Stimulated activated CD4-positive, alpha-beta T cell treated with anti-CD3 and anti-CD28 coated beads, Interleukin-12 subunit alpha, Interleukin-12 subunit beta, amount 100 ng/mL, for 24 hours (primary cell): ENCODE data around the gene CLDN15.

ENCODE experiments used
- DNase-seq, 2 experiments: peaks; one replicate each; pipeline ENCODE4 v3.0.0-alpha.2; 2020; ENCODE audit warnings: low read depth in 2 of 2

The CLDN15 gene

GRCh38 chr7:101244375-101245146, 7.0 kb upstream of the CLDN15 start, which contains the start of gene FIS1:
FIS1 (minus strand) TSS chr7:101245081; CDS start chr7:101245004, 77 bp downstream.
- DNase-seq, result peak; percentile 90 to 92

GRCh38 chr7:101243646-101244374, 6.2 kb upstream of the CLDN15 start:
- DNase-seq, result no peak

DNA sequence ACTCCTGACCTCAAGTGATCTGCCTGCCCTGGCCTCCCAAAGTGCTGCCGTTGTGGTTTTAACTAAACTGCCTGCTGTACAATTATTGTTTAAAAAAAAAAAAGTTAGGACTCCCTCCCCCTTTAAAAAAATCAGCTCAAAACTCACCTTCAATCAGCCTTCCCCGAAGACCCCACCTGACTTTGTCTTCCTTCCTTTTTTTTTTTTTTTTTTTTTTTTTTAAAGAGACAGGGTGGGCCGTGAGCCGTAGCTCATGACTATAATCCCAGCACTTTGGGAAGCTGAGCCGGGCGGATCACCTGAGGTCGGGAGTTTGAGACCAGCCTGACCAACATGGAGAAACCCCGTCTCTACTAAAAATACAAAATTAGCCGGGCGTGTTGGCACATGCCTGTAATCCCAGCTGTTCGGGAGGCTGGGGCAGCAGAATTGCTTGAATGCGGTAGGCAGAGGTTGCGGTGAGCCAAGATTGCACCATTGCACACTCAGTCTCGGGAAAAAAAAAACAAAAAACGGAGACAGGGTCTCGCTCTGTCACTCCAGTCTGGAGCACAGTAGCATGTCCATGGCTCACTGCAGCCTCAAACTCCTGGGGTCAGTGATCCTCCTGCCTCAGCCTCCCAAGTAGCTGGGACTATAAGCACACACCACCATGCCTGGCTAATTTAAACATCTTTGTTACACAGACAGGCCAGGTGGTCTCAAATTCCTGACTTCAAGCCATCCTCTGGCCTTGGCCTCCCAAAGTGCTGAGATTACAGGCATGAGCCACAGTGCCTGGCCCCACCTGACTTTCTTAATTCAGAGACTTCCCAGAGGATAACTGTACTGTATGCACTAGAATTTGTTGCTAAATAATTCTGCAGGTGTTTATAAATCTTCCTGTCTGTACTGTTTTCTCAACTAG, 4.1 kb upstream of the CLDN15 start:
- no peak for DNase-seq

GRCh38 chr7:101241015-101241363, 3.4 kb upstream of the CLDN15 start:
- no peak for DNase-seq

GRCh38 chr7:101240226-101241014, 2.8 kb upstream of the CLDN15 start:
- no peak for DNase-seq

DNA sequence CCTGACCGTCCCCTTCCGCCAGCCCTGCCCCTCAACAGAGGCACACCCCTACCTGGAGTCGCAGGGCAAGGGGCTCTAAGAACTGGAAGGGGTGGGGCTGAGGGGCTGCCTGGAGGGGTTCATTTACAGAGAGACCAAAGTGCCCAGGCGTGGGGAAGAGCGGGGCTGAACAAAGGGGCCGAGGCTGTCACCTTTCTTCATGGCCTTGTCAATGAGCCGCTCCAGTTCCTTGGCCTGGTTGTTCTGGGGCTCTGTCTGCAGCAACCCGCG, 2.3 kb upstream of the CLDN15 start:
- DNase-seq, result no peak

DNA sequence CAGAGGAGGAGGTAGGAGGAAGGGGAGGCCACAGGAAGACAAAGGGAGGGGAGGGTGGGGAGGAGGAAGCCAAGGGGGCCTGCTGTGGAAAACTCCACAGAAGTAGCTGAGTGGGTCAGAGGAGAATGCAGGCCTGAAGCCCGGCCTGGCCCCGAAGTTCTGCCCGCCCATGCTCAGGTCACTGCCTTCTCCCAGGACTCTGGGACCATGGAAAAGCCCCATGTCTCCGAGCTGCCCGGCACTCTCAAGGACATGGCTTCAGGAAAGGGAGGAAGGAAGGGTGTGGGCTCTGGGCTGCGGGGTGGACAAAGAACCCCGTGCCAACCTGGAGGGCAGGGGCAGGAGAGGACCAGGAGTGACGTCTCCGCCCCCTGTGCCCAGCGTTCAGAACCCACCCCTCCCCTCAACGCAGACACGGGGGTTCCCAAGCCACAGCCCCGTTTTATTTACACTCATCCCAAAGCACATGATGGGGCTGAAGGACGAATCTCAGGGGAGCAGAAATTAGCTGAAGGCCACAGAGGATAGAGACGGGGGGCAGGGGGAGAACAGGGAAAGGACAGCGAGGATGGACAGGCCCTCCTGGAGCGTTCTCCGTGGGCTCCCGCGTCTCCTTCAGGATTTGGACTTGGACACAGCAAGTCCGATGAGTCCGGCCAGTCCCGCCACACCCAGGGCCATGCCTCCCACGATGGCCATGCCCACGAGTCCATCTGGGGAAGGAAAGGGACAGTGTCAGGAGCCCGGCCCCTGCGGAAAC, 1.8 kb upstream of the CLDN15 start:
- DNase-seq, result no peak

DNA sequence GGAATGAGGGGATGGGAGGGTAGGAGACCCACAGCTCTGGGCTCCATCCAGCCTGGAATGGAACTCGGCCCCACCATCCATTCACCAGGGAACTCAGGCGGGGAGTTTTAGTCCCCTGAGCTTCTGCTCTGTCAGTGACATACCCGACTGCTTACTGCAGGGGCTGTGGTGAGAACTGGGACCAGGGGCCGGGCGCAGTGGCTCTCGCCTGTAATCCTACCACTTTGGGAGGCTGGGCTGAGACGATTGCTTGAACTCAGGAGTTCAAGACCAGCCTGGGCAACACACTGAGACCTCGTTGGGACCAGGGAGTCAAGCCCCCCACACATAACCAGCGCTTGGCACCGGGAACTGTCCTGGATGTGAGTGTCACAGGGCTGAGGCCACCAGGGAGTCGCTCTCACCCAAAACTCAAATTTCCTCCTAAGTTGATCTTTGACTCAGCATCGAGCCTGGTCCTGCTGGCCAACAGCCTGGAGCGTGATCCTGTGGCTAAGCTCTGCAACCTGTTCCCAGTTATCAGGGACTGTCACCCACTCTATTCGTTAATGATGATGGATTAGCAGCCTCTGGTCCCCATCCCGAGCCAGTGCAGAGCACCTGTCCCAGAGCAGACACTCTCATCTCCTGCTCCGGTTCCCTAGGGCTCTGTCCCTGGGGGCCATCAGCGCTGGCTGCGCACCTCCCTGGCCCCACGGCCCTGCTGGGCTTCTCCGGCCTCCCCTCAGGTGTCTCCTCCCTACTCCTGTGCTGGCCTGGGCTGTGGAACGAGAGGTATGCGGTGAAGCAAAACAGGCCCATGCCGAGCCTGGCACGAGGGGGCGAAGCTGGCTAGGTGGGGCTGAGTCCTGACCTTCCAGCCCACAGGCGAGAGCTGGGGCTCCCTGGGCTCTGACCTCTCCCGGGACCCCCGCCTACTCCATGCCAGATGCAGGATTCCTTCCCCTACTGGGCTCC, 902 bp upstream of the CLDN15 start:
- no peak for DNase-seq

DNA sequence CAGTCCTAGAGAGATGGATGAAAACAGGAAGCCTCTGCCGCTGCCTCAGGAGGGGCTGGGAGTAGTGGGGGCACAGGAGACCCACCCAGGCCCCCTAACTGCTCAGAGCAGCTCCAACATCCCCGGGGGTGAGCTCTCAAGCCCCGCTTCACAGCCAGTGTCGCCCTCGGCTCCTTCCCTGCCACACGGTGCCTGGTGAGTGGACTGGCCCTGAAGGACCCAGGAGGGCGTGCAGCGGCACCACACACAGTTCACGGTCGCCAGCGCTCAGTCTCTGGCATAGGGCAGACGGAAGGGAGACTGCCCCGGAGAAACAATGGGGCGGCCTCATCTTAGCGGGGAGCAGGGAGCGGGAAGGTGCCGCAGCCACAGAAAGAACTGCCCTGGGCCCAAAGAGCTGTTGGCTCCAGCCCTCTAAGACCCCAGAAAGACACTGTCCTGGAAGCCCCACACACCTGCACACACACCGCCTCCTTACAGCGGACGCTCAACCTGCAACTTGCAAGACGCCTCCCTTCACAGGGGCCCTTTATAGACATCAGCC, 1.2 kb downstream of the CLDN15 start:
- no peak for DNase-seq

DNA sequence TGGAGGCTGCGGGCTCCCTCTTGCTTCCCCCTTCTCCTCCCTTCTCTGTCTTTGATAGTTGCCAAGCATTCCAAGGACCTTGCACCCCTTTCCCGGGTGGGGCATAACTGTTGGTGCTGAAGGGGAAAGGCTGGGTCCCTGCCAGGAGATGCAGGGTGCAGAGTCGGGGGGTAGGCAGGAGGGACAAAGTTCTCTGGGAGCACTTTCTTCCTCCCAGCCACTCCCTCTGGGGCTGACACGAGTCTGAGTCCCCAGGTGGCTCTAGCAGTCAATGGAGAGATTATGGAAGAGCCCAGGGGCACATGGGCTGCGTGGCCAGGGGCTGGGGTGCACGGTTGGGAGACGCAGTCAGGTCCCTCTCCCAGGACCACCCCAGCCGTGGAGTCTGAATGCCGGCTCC, 2.1 kb downstream of the CLDN15 start:
- no peak for DNase-seq

DNA sequence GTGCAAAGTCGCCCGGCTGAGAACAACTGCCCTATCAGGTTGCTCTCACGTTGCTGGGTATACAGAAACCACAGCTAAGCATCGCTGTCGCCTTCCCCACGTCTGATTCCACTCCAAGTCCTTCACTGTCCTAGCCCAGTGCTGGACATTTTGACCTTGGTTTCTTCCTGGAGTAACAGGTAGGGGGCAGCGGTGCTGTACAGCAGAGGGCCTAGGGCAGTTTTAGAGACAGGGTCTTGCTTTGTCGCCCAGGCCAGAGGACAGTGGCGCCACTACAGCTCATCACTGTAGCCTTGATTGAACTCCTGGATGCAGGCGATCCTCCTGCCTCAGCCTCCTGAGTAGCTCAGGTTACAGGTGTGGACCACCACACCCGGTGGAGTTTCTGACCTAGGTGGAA, 2.6 kb downstream of the CLDN15 start:
- no peak for DNase-seq

DNA sequence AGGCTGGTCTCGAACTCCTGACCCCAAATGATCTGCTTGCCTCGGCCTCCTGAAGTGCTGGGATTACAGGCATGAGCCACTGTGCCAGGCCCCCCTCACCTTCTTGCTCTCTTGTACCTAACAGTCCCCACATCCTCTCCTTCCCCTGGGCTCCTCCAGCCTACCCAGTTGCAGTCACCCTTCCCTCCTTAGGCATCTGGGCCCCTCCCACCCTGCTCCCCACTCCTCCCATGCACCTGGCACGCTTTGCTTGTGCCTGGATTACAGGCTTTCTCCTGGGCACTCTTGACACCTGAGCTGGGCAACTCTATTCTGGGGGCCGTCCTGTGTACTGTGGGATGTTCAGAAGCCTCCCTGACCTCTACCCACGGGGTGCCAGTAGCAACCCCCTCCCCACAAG, 3.0 kb downstream of the CLDN15 start:
- no peak for DNase-seq

DNA sequence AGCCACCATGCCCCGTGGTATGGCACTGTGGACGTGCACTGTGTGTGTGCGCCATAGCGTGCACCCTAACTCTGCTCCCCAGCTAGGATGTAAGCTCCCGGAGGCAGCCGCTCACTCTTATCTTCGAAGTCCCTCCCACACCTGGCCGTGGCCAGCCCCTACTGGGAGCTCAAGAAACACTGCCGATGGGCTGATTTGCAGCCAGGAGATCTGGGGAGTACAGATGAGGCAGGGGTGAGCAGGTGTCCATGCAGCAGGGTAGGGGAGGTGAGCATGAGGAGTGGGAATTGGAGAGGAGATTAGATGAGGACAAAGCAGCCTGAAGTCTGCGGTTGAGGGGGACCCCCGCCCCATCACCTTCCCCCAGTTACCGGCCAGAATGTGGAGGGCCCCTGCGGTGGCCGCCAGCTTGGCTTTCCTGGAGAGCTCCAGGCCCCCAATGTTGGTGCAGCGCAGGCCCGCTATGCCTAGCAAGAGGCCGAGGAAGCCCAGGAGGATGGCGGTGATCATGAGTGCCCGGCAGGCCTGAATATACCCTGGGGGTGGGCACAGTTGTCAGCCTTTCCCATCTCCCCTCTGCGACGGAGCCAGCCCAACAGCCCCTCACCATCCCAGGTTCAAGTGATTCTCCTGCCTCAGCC, 3.6 kb downstream of the CLDN15 start:
- DNase-seq, result no peak

GRCh38 chr7:101232141-101232850, 5.3 kb downstream of the CLDN15 start:
- DNase-seq, result no peak

DNA sequence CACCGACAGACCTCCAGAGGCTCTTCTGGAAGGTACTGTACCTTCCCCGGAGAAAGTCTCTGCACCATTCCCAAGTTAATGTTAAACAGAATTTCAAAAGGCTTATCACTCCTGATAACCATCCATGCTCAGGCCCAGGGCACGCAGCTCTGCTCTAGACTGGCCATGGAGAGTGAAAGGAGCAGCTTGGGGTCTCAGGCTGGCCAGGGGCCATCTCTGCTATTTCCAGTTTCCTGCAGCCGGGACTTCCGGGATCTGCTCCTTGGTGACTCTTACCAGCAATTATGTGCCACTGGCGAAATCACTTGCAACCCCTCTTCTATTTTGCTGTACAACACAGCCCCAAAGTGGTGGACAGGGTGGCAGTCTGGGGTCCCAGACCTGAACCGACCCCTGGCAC, 6.0 kb downstream of the CLDN15 start:
- no peak for DNase-seq

- no peak for DNase-seq
Observed at GRCh38 chr7:101226721-101227120, 10.9 kb downstream of the CLDN15 start.

DNA sequence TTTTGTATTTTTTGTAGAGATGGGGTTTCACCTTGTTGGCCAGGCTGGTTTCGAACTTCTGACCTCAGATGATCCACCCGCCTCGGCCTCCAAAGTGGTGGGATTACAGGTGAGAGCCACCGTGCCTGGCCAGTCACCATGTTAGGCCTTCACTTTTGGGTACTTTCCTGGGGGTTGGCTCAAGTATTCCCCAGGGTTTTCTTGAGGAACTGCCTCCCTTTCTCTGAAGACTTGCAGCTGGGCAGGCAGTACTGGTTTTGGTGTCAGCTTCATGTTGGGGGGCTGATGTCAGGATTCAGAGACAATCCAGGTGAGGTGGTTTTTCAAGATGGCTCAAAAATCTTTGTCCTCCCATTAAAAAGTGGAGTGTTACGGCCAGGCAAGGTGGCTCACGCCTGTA, 12.0 kb downstream of the CLDN15 start:
- no peak for DNase-seq

- no peak for DNase-seq
Observed at GRCh38 chr7:101223528-101223927, 14.1 kb downstream of the CLDN15 start.
